WI38 (cell line): Measurements from ENCODE around the gene ADAMTSL3.

Experiments
- H3K4me3 ChIP-seq: 2 replicates; pipeline ENCODE4 v1.5.1; 2011; ENCODE audit warnings: low read depth, mild to moderate bottlenecking, control low read depth, low read length
- TF ChIP-seq, protein P1 (sequence below): IDR thresholded peaks from 2 replicates; pipeline ENCODE4 v1.5.1; 2012; ENCODE audit warnings: low read depth, mild to moderate bottlenecking, control low read depth, low read length

ADAMTSL3 gene

DNA sequence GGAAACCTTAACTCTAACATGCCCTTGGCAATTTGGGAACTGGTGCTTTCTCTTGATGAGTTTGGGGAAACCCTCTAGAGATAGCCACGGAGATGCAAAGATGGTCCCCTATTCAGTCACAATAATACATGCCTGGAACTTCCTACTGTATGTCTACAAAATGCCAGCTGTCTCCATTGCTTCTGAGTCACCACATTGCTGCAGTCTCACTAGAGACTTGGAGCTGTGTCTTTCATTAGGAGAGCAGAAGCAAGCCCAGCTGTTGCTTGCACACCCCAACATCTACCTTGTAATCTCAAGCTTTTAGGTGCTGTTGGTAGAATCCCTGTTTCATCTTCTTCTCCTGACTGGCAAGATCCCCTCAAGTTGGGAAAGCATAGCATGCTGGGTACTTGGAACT lies 261.0 kb downstream of the ADAMTSL3 start:
- no peak overlapping the region for H3K4me3 ChIP-seq
- TF ChIP-seq, protein P1, sequence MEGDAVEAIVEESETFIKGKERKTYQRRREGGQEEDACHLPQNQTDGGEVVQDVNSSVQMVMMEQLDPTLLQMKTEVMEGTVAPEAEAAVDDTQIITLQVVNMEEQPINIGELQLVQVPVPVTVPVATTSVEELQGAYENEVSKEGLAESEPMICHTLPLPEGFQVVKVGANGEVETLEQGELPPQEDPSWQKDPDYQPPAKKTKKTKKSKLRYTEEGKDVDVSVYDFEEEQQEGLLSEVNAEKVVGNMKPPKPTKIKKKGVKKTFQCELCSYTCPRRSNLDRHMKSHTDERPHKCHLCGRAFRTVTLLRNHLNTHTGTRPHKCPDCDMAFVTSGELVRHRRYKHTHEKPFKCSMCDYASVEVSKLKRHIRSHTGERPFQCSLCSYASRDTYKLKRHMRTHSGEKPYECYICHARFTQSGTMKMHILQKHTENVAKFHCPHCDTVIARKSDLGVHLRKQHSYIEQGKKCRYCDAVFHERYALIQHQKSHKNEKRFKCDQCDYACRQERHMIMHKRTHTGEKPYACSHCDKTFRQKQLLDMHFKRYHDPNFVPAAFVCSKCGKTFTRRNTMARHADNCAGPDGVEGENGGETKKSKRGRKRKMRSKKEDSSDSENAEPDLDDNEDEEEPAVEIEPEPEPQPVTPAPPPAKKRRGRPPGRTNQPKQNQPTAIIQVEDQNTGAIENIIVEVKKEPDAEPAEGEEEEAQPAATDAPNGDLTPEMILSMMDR, result no peak

DNA sequence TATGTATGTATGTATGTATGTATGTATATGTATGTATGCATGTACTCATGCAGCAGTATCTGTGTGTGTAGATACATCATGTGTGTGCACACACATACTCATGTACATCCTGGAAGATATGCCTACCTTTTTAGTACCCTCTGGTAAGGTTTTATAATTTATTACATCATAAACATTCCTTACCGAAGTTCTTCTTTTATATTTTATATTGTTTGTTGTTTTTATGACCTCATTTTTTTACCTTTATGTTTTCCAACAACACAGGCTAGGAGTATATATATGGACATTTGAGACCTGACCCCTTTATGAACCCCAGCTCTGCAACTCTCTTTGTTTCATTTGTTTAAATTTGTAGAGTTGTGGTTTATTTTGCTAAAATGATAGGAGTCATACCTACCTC lies 263.5 kb downstream of the ADAMTSL3 start:
- H3K4me3 ChIP-seq, result no peak overlapping the region

DNA sequence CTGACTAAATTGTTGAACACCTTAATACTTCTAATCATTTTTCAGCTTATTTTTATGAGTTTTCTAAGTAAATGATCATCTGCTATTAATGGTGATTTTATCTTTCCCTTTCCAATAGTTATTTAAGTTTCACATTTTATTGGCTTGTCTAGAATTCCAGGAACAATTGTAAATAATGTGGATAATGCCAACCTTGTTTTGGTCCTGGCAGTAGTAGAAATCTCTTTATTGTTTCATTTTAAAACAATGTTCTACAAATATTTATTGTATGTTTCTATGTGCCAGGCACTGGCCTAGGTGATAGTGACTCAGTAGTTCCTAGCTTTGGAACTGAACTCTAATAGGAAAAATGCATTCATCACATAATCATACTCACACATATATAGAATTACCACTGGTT lies 264.1 kb downstream of the ADAMTSL3 start:
- TF ChIP-seq, protein P1, result no peak
- H3K4me3 ChIP-seq, result no peak overlapping the region

More for the DNA sequence above, 263.5 kb downstream of the ADAMTSL3 start:
- TF ChIP-seq, protein P1, result no peak

DNA sequence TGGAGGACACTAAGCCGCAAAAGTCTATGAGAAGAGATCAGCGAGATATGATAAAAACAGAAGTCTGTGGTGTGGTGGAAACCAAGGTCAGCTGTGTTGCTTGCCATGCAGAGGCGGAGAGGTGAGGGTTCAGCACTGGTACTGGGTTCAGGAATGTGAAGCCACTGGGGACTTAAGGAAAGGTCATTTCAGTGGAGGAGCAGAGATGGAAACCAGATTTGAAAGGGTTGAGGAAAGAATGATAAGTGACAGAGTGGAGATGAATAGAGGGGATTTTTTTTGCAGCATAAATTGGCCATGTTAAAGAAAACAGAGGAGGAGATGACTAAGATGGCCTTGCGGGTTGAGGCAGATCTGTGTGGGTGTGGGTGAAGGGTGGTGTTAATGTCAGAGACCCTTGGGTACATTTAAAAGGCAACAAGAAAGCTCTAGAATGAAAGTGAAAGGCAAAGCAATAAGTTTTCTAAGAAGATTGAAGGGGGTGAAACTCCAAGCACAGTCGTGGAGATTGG lies 265.5 kb downstream of the ADAMTSL3 start:
- H3K4me3 ChIP-seq, result no peak overlapping the region
- TF ChIP-seq, protein P1, result no peak

DNA sequence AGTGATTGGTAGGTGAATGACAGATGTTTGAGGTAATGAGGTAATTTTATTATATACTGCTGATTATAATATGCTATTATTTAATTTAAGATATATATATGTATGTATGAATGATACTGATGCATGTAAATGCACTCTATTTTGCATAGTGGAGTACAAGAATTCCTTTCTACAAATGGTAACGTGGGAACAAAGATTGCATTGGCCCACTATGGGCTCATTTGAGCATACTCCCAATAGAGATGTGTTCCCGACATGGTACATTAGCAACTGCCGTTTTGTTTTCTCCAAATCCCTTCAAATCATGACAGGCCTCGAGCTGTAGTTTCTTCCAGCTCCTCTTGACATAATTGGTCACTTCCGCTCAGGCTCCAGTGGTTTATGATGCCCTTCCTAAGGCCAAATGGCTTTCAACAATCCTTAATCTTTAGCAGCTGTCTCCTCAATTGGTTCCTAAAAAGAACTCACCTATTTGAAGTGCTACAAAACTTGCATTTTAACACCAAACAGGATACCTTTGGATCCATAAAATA lies 266.1 kb downstream of the ADAMTSL3 start:
- TF ChIP-seq, protein P1, result no peak
- no peak overlapping the region for H3K4me3 ChIP-seq

DNA sequence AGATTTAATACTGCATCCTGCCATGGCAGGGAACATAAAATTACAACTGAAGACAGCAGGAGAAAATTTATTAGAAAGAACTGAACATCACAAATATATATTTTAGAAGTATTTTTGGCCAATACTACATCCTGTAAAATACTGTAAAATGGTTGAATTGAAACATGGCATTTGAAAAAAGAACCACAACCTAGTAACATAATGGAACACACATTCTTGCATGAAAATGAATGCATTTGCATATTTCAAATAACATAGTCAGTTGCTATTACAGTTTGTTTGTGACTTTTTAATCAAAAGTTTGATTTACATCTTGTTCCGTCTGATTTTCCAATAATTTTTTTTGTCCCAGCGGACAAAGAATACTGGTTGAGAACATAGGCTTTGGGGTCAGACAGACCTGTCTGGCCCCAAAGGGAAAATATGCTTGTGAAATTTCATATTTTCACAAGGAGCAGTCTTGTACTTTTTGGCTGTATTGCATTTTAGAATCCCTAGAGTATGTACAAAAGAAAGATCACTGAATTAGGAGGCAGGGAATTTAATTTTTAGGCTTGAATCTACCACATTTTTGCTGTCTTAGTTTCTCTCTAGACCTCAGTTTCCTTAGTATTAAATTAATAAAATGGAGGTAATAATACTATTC lies 268.8 kb downstream of the ADAMTSL3 start:
- TF ChIP-seq, protein P1, result no peak
- no peak overlapping the region for H3K4me3 ChIP-seq

DNA sequence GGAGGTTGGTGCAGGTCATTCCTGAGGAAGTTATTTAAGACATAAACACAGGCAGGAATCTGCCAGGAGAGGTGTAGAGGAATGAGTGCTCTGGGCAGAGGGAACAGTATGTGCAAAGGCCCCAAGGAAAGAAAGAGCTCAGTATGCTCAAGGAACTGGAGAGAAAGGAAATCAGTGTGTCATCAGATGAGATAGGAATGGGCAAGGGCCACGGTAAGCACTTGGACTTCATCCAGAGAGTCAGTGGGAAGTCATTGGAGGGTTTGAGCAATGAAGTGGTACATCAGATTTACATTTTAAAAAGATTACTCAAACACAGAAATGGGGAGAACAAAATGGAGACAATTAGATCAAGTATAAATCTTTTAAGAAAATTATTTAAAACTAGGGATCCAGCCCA lies 272.2 kb downstream of the ADAMTSL3 start:
- TF ChIP-seq, protein P1, result no peak
- H3K4me3 ChIP-seq, result no peak overlapping the region
